ENCODE data around the gene ITGBL1. TPM values are rescaled to one million over a fixed set of nuclear protein-coding genes. Genes with fewer than 3 reads are reported as not detected.

Gene ITGBL1
- total and polyA plus RNA-seq, 2 of the 4 experiments (the other 2 are of a cell fraction) = 22.2 to 24.2 TPM

DNA sequence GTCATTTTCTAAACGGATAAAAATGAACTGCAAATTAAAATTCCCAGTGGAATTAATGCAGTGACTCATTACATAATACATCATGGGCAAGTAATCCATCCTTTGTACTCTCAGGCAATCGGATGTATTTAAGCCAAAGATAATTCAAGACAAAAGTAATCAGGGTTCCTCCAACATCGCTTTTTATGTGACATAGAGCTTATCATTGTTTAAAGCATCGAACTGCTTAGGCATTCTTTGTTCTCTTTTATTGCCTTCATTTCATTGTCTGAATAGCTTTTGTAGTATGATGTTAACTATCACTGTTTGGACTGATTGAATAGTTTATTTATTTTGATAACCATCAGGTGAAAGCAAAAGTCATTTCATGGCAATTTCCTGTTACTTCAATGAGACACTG is 209.4 kb downstream of the ITGBL1 start:
- WGBS, 2 experiments (ENCODE audit: extremely low coverage in 2 of 2, insufficient read length in 1 of 2) = no CpG with 5 or more reads among the region's 4 CpGs

More for the DNA sequence above, 209.4 kb downstream of the ITGBL1 start:
- TF ChIP-seq USF2 (IDR thresholded peaks at IDR 0.05; ENCODE audit: low read depth, low read length) (no peak), RAD21 (IDR thresholded peaks at IDR 0.05; ENCODE audit: low read length) (no peak), CHD1 (IDR thresholded peaks at IDR 0.05; ENCODE audit: low read depth, low read length) (no peak), MXI1 (IDR thresholded peaks at IDR 0.05; ENCODE audit: borderline replicate concordance, low read depth, low read length) (no peak), NFE2L2 (IDR thresholded peaks at IDR 0.05; ENCODE audit: low read depth, low read length) (no peak), FOS (IDR thresholded peaks at IDR 0.05; ENCODE audit: low read depth, low read length) (no peak)
- TF ChIP-seq, protein P1, sequence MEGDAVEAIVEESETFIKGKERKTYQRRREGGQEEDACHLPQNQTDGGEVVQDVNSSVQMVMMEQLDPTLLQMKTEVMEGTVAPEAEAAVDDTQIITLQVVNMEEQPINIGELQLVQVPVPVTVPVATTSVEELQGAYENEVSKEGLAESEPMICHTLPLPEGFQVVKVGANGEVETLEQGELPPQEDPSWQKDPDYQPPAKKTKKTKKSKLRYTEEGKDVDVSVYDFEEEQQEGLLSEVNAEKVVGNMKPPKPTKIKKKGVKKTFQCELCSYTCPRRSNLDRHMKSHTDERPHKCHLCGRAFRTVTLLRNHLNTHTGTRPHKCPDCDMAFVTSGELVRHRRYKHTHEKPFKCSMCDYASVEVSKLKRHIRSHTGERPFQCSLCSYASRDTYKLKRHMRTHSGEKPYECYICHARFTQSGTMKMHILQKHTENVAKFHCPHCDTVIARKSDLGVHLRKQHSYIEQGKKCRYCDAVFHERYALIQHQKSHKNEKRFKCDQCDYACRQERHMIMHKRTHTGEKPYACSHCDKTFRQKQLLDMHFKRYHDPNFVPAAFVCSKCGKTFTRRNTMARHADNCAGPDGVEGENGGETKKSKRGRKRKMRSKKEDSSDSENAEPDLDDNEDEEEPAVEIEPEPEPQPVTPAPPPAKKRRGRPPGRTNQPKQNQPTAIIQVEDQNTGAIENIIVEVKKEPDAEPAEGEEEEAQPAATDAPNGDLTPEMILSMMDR (conservative IDR thresholded peaks at IDR 0.05; ENCODE audit: low read depth, low read length) = no peak
- no peak for ATAC-seq (ENCODE audit: low read depth)
- Histone ChIP-seq H2AK9ac (replicated peaks; ENCODE audit: low read depth, low read length, poor library complexity) (no peak overlapping the region), H3K4me3 (ENCODE audit: insufficient read depth, low read depth, low read length) (no peak overlapping the region), H3K56ac (ENCODE audit: extremely low read depth, insufficient read depth, low read length) (no peak overlapping the region), H2AK5ac (ENCODE audit: low read depth, low read length) (no peak overlapping the region), H3K4me1 (ENCODE audit: control insufficient read depth, insufficient read depth, low read length) (no peaks in the 10 kb centered on the region), H4K8ac (ENCODE audit: low read depth in 2 of 2, low read length in 2 of 2) (no peak overlapping the region), H3K9me1 (ENCODE audit: insufficient read depth, low read length) (no peaks in the 10 kb centered on the region), H3K79me1 (ENCODE audit: low read depth in 1 of 2, low read length in 2 of 2) (no peaks in the 10 kb centered on the region), H3K36me3 (ENCODE audit: control insufficient read depth, insufficient read depth, low read length) (no peaks in the 10 kb centered on the region), H4K91ac (ENCODE audit: insufficient read depth, low read depth, low read length) (no peak overlapping the region), H2BK5ac (ENCODE audit: low read depth, low read length, poor library complexity, severe bottlenecking) (no peak overlapping the region), H3K27ac (ENCODE audit: insufficient read depth, low read length) (no peak overlapping the region), H3K23ac (ENCODE audit: low read depth, low read length) (no peak overlapping the region), H3K14ac (replicated peaks; ENCODE audit: low read depth, low read length) (no peak overlapping the region), H4K20me1 (ENCODE audit: insufficient read depth, low read length) (no peaks in the 10 kb centered on the region), H3K4me2 (ENCODE audit: low read depth, low read length) (no peak overlapping the region), H4K5ac (ENCODE audit: low read depth, low read length) (no peak overlapping the region), H2BK120ac (ENCODE audit: low read depth, low read length) (no peak overlapping the region), H3K4ac (ENCODE audit: low read depth, low read length) (no peak overlapping the region), H2AFZ (replicated peaks; ENCODE audit: low read length, poor library complexity) (no peak overlapping the region), H2BK20ac (ENCODE audit: low read depth, low read length) (no peak overlapping the region), H3K9ac (ENCODE audit: low read depth, low read length) (no peak overlapping the region), H3K27me3 (ENCODE audit: control insufficient read depth, insufficient read depth, low read length) (no peaks in the 10 kb centered on the region; the same call in 1 of the 2 replicates), H3K9me3 (ENCODE audit: control insufficient read depth, insufficient read depth, low read length) (no peaks in the 10 kb centered on the region), H3K18ac (ENCODE audit: low read depth, low read length) (no peak overlapping the region), H2BK15ac (ENCODE audit: low read depth, low read length) (no peak overlapping the region)
- BruUV-seq (replicated peaks) = no TSS peak
- ChIA-PET POLR2A (ENCODE audit: unreplicated experiment) (interaction anchor here (0.5 kb wide), 1 partner anchor 14 kb away, joined by 3 read pairs; no protein-coding TSS in a partner anchor), CTCF (no interaction called here)
- DNase-seq = no peak
- intact Hi-C loops (cut with micrococcal nuclease) (no loop called here), dilution Hi-C loops (cut with HindIII; ENCODE audit: low sequenced_read_pairs, unreplicated experiment) (no loop called here), in situ Hi-C loops (cut with MboI; ENCODE audit: low sequenced_read_pairs) (no loop called here)

Measured in IMR-90 (cell line).